ENCODE measurements around the gene PPP2R2B.

- no peak for TF ChIP-seq CTCF (IDR thresholded peaks at IDR 0.05; ENCODE audit: low read length)
- TF ChIP-seq EZH2phosphoT487 (IDR thresholded peaks at IDR 0.05; ENCODE audit: low read length), result no peak
Observed at GRCh38 chr5:146909255-146910068, 30.9 kb upstream of the PPP2R2B start.
